Testis (tissue), 2 donors: Measurements from ENCODE around the gene SMIM17.

Experiments used
- POLR2A ChIP-seq: fragments of 450-650 bp; IDR thresholded peaks from one replicate; pipeline ENCODE4 v1.6.1; 2017; ENCODE audit warnings: antibody characterized with exemption, mild to moderate bottlenecking, moderate library complexity
- TF ChIP-seq, protein P1 (sequence below), 3 experiments: fragments of 450-650 bp in 2 of 3; fragments of 200-600 bp in 1 of 3; sonication (generic) in 1 of 3; IDR thresholded peaks; one replicate each; pipeline ENCODE4 v1.5.1; 2016 to 2019; ENCODE audit warnings: antibody characterized with exemption in 3 of 3, mild to moderate bottlenecking in 2 of 3, moderate library complexity in 1 of 3

DNA sequence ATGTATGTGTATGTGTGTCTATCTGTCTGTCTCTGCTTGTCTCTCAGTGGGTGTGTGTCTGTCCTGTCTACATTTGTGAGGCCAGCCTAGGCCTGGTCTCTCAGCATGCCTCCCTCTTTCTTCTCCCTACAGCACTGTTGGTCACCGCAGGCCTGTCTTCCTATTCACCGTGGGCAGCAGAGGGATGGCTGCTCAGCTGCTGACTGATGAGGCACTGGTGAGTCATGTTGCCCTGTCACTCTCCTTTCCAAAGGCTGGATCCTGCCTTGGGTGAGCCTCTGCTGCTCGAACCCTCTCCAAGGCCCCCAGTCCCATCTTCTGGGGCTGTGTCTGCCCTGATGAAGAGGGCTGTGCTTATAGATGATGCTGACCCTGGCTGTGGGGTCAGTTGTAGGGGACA lies 41.6 kb upstream of the SMIM17 start:
- TF ChIP-seq, protein P1, sequence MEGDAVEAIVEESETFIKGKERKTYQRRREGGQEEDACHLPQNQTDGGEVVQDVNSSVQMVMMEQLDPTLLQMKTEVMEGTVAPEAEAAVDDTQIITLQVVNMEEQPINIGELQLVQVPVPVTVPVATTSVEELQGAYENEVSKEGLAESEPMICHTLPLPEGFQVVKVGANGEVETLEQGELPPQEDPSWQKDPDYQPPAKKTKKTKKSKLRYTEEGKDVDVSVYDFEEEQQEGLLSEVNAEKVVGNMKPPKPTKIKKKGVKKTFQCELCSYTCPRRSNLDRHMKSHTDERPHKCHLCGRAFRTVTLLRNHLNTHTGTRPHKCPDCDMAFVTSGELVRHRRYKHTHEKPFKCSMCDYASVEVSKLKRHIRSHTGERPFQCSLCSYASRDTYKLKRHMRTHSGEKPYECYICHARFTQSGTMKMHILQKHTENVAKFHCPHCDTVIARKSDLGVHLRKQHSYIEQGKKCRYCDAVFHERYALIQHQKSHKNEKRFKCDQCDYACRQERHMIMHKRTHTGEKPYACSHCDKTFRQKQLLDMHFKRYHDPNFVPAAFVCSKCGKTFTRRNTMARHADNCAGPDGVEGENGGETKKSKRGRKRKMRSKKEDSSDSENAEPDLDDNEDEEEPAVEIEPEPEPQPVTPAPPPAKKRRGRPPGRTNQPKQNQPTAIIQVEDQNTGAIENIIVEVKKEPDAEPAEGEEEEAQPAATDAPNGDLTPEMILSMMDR (IDR thresholded peaks at IDR 0.05), result no peak
- TF ChIP-seq POLR2A, result no peak
